ENCODE results near the gene GPR153.
"Not testable (repeated sequence)": the region's sequence is repeated elsewhere in the genome, so short reads cannot be mapped to it uniquely, and the experiment has no call there.

Gene GPR153

GRCh38 chr1:6222636-6223035 lies 38.3 kb downstream of the GPR153 start:
- no peak for DNase-seq

- DNase-seq = no peak
Observed at GRCh38 chr1:6221210-6221784, 39.6 kb downstream of the GPR153 start.

GRCh38 chr1:6220236-6220635 lies 40.7 kb downstream of the GPR153 start:
- no peak for DNase-seq

- DNase-seq = not testable (repeated sequence)
Observed at GRCh38 chr1:6219641-6220040, 41.3 kb downstream of the GPR153 start.

- no peak for DNase-seq
Observed at GRCh38 chr1:6218375-6219164, 42.3 kb downstream of the GPR153 start.

- DNase-seq = no peak
Observed at GRCh38 chr1:6212193-6212959, 48.5 kb downstream of the GPR153 start.

GRCh38 chr1:6211731-6212130 lies 49.2 kb downstream of the GPR153 start:
- DNase-seq = no peak

GRCh38 chr1:6210591-6211355 lies 50.1 kb downstream of the GPR153 start:
- DNase-seq = no peak

GRCh38 chr1:6209661-6210580 lies 51.0 kb downstream of the GPR153 start:
- peak; percentile 10 for DNase-seq

GRCh38 chr1:6208723-6209660 lies 51.9 kb downstream of the GPR153 start:
- peak; percentile 32 for DNase-seq

GRCh38 chr1:6207921-6208320 lies 53.0 kb downstream of the GPR153 start:
- DNase-seq = no peak

GRCh38 chr1:6207075-6207885 lies 53.6 kb downstream of the GPR153 start:
- DNase-seq = no peak

GRCh38 chr1:6206520-6206855 lies 54.4 kb downstream of the GPR153 start:
- DNase-seq = no peak

- peak; percentile 69 for DNase-seq
Observed at GRCh38 chr1:6205849-6206519, 54.9 kb downstream of the GPR153 start, which contains the start of gene RNF207. Gene RNF207, plus strand, starts transcription at chr1:6206119. Its CDS starts 417 bp downstream, at chr1:6206536.

- no peak for DNase-seq
Observed at GRCh38 chr1:6202256-6202655, 58.6 kb downstream of the GPR153 start.

- DNase-seq = no peak
Observed at GRCh38 chr1:6200188-6200809, 60.6 kb downstream of the GPR153 start.

GRCh38 chr1:6199298-6200187 lies 61.4 kb downstream of the GPR153 start, which contains the start of gene RPL22:
Gene RPL22, minus strand, starts transcription at chr1:6199595. Its CDS starts 22 bp downstream, at chr1:6199573.
- DNase-seq = peak; percentile 96
